OCI-LY3 (cell line): ENCODE data around the gene MLPH.

Experiments used
- CTCF ChIP-seq: fragments of 200-600, 300-600 bp; sonication (generic); IDR thresholded peaks from 2 replicates; pipeline ENCODE4 v1.5.1; 2014; ENCODE audit warnings: antibody characterized with exemption, low read length, low read depth
- EZH2phosphoT487 ChIP-seq: fragments of 200-600 bp; shearing (Covaris generic); IDR thresholded peaks from 2 replicates; pipeline ENCODE4 v1.6.1; 2018; ENCODE audit warnings: antibody characterized with exemption, mixed run types, low read depth

- TF ChIP-seq CTCF (no peak), EZH2phosphoT487 (no peak)
These were observed 48.5 kb downstream of the MLPH start for GRCh38 chr2:237535385-237536082.
